A673 (cell line): ENCODE measurements around the gene ATAT1. TPM values are rescaled to one million over a fixed set of nuclear protein-coding genes. Genes with fewer than 3 reads are reported as not detected.

Experiments used
- BruUV-seq: library from RNA; stranded (reverse); fragments of 400-500 nt; replicated peaks from 2 replicates; lab custom pipeline; 2021; lab: Mats Ljungman, UMichigan
- CTCF ChIA-PET: fragments of 300-600 bp; sonication (Branson Sonifier 250); formaldehyde crosslinking; loops from one replicate; lab custom pipeline; 2022; ENCODE audit warnings: antibody characterized with exemption; lab: Charles Lee
- POLR2A ChIA-PET: fragments of 300-600 bp; sonication (Branson Sonifier 250); formaldehyde crosslinking; loops from one replicate; lab custom pipeline; 2022; ENCODE audit warnings: antibody characterized with exemption; ENCODE audit not compliant: low non-redundant PET; lab: Charles Lee
- DNase-seq: peaks from one replicate; pipeline ENCODE4 v3.0.0-alpha.2; 2015; ENCODE audit warnings: low spot score
- H3K27ac ChIP-seq: fragments of 200-600 bp; sonication (generic); 2 replicates; pipeline ENCODE4 v1.5.1; 2016; ENCODE audit warnings: mixed run types, low read depth, mild to moderate bottlenecking, mixed read lengths, antibody characterized with exemption, low read length; ENCODE audit not compliant: poor library complexity, severe bottlenecking
- H3K27me3 ChIP-seq: fragments of 200-600 bp; sonication (generic); replicated peaks from 2 replicates; pipeline ENCODE4 v1.6.1; 2017; ENCODE audit warnings: mixed run types, low read depth, mild to moderate bottlenecking, mixed read lengths, antibody characterized with exemption, low read length; ENCODE audit not compliant: insufficient read depth, poor library complexity
- H3K36me3 ChIP-seq: fragments of 200-600 bp; sonication (generic); 2 replicates; pipeline ENCODE4 v1.6.1; 2016; ENCODE audit warnings: mixed run types, mild to moderate bottlenecking, mixed read lengths, antibody characterized with exemption, low read length; ENCODE audit not compliant: insufficient read depth, poor library complexity, severe bottlenecking
- H3K4me1 ChIP-seq: fragments of 200-600 bp; sonication (generic); 2 replicates; pipeline ENCODE4 v1.6.1; 2017; ENCODE audit warnings: mixed run types, mild to moderate bottlenecking, mixed read lengths, antibody characterized with exemption, low read length; ENCODE audit not compliant: insufficient read depth, poor library complexity, severe bottlenecking
- H3K4me3 ChIP-seq: fragments of 200-600 bp; sonication (generic); 2 replicates; pipeline ENCODE4 v1.5.1; 2016; ENCODE audit warnings: low read depth, mixed run types, mild to moderate bottlenecking, mixed read lengths, low read length; ENCODE audit not compliant: poor library complexity, severe bottlenecking
- H3K9me3 ChIP-seq: fragments of 200-600 bp; sonication (generic); 2 replicates; pipeline ENCODE4 v1.6.1; 2016; ENCODE audit warnings: mixed run types, low read depth, mild to moderate bottlenecking, mixed read lengths, antibody characterized with exemption, low read length; ENCODE audit not compliant: poor library complexity, severe bottlenecking
- EZH2 ChIP-seq: fragments of 200-600 bp; sonication (generic); IDR thresholded peaks from 2 replicates; pipeline ENCODE4 v1.6.1; 2017; ENCODE audit warnings: borderline replicate concordance, low read depth, mild to moderate bottlenecking, mixed read lengths, antibody characterized with exemption, low read length; ENCODE audit not compliant: poor library complexity, severe bottlenecking
- intact Hi-C: fragments of 100-400 bp; cut with micrococcal nuclease; formaldehyde crosslinking; loops from one replicate; pipeline ENCODE4 v1.10.0; 2022; ENCODE audit not compliant: unreplicated experiment
- total RNA-seq: library from RNA; stranded (reverse); gene quantifications from 2 replicates; pipeline ENCODE4 v1.2.3, GENCODE V29; 2021
- TF ChIP-seq, protein P1 (sequence below): fragments of 300-800, 200-600 bp; sonication (generic); conservative IDR thresholded peaks from 2 replicates; pipeline ENCODE4 v1.5.1; 2017; ENCODE audit warnings: low read depth, mild to moderate bottlenecking, antibody characterized with exemption, low read length, moderate library complexity, mixed read lengths

The ATAT1 gene
- total RNA-seq, 1 experiment from 2014 or later: 31.7 TPM

DNA sequence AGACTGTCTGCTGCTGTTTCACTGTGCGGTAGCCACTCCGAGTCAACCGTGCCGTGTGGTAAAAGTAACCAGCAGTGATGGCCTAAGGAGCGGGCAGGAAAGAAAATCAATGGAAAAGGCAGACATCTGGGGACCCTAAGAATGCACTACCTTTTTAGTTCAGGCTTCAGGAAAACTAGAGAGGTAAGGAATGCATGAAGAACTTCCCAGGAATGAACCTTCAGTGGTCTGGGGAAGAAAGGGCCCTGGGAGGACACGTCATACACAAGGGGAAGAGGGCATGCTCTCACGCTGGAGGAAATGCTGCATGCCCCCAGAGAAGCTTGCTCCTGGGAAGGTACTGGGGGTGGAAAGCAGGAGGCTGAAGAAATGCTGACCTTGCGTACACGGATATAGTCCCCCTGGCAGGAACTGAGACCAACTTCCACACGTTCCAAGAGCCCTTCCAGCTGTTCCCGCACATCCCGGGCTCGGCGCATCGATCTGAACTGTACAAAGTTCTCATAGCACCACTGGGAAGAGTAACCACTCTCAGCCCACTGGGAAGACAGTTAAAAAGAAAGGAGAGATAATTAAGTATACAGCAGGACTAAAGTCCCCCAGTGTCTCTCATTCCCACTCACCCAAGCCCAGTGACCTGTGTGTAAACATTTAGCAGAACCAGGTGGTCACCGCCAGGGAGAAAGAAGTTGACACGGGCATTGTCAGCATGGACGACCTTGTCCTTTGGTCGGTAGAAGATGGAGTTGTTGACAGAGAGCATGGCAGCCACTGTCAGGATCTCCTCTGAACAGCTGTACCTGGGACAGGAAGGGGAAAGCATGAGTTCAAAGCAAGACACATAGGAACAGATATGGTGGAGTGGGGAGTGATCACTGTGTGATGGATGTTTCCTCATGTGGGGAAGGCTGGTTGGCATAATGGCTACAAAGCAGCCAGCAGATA is 28.4 kb downstream of the ATAT1 start:
- no peaks in the 10 kb centered on the region for H3K27me3 ChIP-seq
- DNase-seq: no peak
- no peak overlapping the region for H3K27ac ChIP-seq
- H3K4me3 ChIP-seq: no peak overlapping the region
- intact Hi-C loops: no loop called here
- TF ChIP-seq EZH2: no peak
- TF ChIP-seq, protein P1, sequence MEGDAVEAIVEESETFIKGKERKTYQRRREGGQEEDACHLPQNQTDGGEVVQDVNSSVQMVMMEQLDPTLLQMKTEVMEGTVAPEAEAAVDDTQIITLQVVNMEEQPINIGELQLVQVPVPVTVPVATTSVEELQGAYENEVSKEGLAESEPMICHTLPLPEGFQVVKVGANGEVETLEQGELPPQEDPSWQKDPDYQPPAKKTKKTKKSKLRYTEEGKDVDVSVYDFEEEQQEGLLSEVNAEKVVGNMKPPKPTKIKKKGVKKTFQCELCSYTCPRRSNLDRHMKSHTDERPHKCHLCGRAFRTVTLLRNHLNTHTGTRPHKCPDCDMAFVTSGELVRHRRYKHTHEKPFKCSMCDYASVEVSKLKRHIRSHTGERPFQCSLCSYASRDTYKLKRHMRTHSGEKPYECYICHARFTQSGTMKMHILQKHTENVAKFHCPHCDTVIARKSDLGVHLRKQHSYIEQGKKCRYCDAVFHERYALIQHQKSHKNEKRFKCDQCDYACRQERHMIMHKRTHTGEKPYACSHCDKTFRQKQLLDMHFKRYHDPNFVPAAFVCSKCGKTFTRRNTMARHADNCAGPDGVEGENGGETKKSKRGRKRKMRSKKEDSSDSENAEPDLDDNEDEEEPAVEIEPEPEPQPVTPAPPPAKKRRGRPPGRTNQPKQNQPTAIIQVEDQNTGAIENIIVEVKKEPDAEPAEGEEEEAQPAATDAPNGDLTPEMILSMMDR: no peak
- BruUV-seq: TSS peak; percentile 36
- H3K4me1 ChIP-seq: no peaks in the 10 kb centered on the region
- POLR2A ChIA-PET: no interaction called here
- CTCF ChIA-PET: no interaction called here
- no peaks in the 10 kb centered on the region for H3K9me3 ChIP-seq
- H3K36me3 ChIP-seq: peaks cover 71% of the 10 kb centered on the region

GRCh38 chr6:30655743-30656094 is 29.0 kb downstream of the ATAT1 start:
- Histone ChIP-seq H3K4me3 (no peak overlapping the region), H3K27me3 (no peaks in the 10 kb centered on the region), H3K27ac (no peak overlapping the region), H3K4me1 (no peaks in the 10 kb centered on the region), H3K36me3 (peaks cover 74% of the 10 kb centered on the region), H3K9me3 (no peaks in the 10 kb centered on the region)
- CTCF ChIA-PET: no interaction called here
- intact Hi-C loops: no loop called here
- DNase-seq: no peak
- TF ChIP-seq, protein P1: no peak
- TF ChIP-seq EZH2: no peak
- POLR2A ChIA-PET: no interaction called here
- BruUV-seq: no TSS peak

DNA sequence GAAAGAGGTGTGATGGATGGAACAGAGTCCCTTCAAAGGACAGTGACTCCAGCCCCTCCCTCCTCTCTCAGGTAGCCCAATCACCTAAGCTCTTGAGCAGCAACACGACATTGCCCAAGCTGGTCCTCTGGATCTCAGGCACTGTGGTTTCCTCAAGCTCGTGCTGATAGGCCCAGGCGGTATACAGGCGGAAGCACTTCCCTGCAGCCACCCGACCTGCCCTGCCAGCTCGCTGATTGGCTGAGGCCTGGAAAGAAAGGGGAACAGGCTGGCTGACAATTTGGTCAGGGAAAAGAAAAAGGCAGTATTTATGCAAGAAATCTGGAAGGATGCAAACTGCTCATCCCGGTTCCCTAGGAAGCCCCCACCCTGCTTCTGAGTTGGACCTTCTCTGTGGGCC is 29.8 kb downstream of the ATAT1 start:
- H3K4me3 ChIP-seq: no peak overlapping the region
- H3K27me3 ChIP-seq: no peaks in the 10 kb centered on the region
- no peaks in the 10 kb centered on the region for H3K9me3 ChIP-seq
- ChIA-PET POLR2A (no interaction called here), CTCF (no interaction called here)
- TF ChIP-seq EZH2: no peak
- TF ChIP-seq, protein P1: no peak
- DNase-seq: no peak
- H3K36me3 ChIP-seq: peaks cover 68% of the 10 kb centered on the region
- H3K27ac ChIP-seq: no peak overlapping the region
- TSS peak; percentile 8 for BruUV-seq
- intact Hi-C loops: no loop called here
- H3K4me1 ChIP-seq: no peaks in the 10 kb centered on the region
